Measurements from ENCODE around the gene SORCS1.

Gene SORCS1

GRCh38 chr10:107091126-107091525, 73.4 kb downstream of the SORCS1 start:
- Histone ChIP-seq H3K4me3 (ENCODE audit: low read depth, low read length) (no peak overlapping the region), H3K27ac (ENCODE audit: extremely low read depth, low read depth, low read length) (no peak overlapping the region), H3K9me3 (ENCODE audit: control insufficient read depth, insufficient read depth, low read depth, low read length) (no peaks in the 10 kb centered on the region), H3K4me1 (ENCODE audit: control insufficient read depth, insufficient read depth, low read length) (no peaks in the 10 kb centered on the region), H3K36me3 (ENCODE audit: control insufficient read depth in 2 of 2, insufficient read depth in 1 of 2, low read length in 2 of 2) (no peaks in the 10 kb centered on the region)
- TF ChIP-seq ZNF18 (tag by site-specific recombination; IDR thresholded peaks at IDR 0.05) (no peak), ZSCAN18 (tag by site-specific recombination; IDR thresholded peaks at IDR 0.05) (no peak), ZNF214 (tag by site-specific recombination; IDR thresholded peaks at IDR 0.05; ENCODE audit: borderline replicate concordance) (no peak), BCL6B (tag by site-specific recombination; IDR thresholded peaks at IDR 0.05) (no peak), MEIS1 (CRISPR knock-in tag; IDR thresholded peaks at IDR 0.05; ENCODE audit: borderline replicate concordance) (no peak), ZNF37A (tag by site-specific recombination; IDR thresholded peaks at IDR 0.05) (no peak), GLI4 (tag by site-specific recombination; IDR thresholded peaks at IDR 0.05) (no peak), ZNF416 (tag by site-specific recombination; IDR thresholded peaks at IDR 0.05) (no peak), ZNF302 (tag by site-specific recombination; IDR thresholded peaks at IDR 0.05; ENCODE audit: low read depth) (no peak), ZNF555 (tag by site-specific recombination; conservative IDR thresholded peaks at IDR 0.05) (no peak), ZNF140 (tag by site-specific recombination; IDR thresholded peaks at IDR 0.05) (no peak), ZNF221 (tag by site-specific recombination; IDR thresholded peaks at IDR 0.05; ENCODE audit: borderline replicate concordance) (no peak), ZNF701 (tag by site-specific recombination; IDR thresholded peaks at IDR 0.05) (no peak), ZNF354C (tag by site-specific recombination; IDR thresholded peaks at IDR 0.05; ENCODE audit: borderline replicate concordance, low read depth) (no peak), ZNF114 (tag by site-specific recombination; IDR thresholded peaks at IDR 0.05) (no peak), ZNF664 (tag by site-specific recombination; IDR thresholded peaks at IDR 0.05) (no peak)
- ChIA-PET CTCF (interaction anchor here (0.5 kb wide), 1 partner anchor 16 kb away, joined by 3 read pairs; no protein-coding TSS in a partner anchor), POLR2A (no interaction called here)

GRCh38 chr10:107085665-107086525, 78.6 kb downstream of the SORCS1 start:
- no peaks in the 10 kb centered on the region for H3K36me3 ChIP-seq (ENCODE audit: control insufficient read depth in 2 of 2, insufficient read depth in 1 of 2, low read length in 2 of 2)
- ChIA-PET CTCF (no interaction called here), POLR2A (no interaction called here)
- no peak for TF ChIP-seq MEIS1 (CRISPR knock-in tag; IDR thresholded peaks at IDR 0.05; ENCODE audit: borderline replicate concordance)
- TF ChIP-seq ZNF433 (tag by site-specific recombination; IDR thresholded peaks at IDR 0.05; ENCODE audit: low read depth) = no peak
- TF ChIP-seq ZNF416 (tag by site-specific recombination; IDR thresholded peaks at IDR 0.05) = no peak
- TF ChIP-seq ZNF174 (tag by site-specific recombination; IDR thresholded peaks at IDR 0.05) = no peak
- no peak for TF ChIP-seq SP2 (tag by site-specific recombination; IDR thresholded peaks at IDR 0.05)
- TF ChIP-seq CTCF (tag by site-specific recombination; IDR thresholded peaks at IDR 0.05) = no peak
- TF ChIP-seq PRDM2 (tag by site-specific recombination; IDR thresholded peaks at IDR 0.05; ENCODE audit: borderline replicate concordance) = no peak
- no peak for TF ChIP-seq ZNF837 (tag by site-specific recombination; IDR thresholded peaks at IDR 0.05)

More at GRCh38 chr10:107085665-107086525, 78.6 kb downstream of the SORCS1 start:
- peaks cover 3% of the 10 kb centered on the region; the same call in 1 of the 2 replicates for H3K4me1 ChIP-seq (ENCODE audit: control insufficient read depth, insufficient read depth, low read length)
- H3K9me3 ChIP-seq (ENCODE audit: control insufficient read depth, insufficient read depth, low read depth, low read length) = no peaks in the 10 kb centered on the region
- no peak overlapping the region for H3K4me3 ChIP-seq (ENCODE audit: low read depth, low read length)
- no peak overlapping the region for H3K27ac ChIP-seq (ENCODE audit: extremely low read depth, low read depth, low read length)

Data from HEK293 (cell line).